OCI-LY7 (cell line): ENCODE measurements around the gene PPM1B. TPM values are rescaled to one million over a fixed set of nuclear protein-coding genes. Genes with fewer than 3 reads are reported as not detected.

Experiments
- BruUV-seq: library from RNA; stranded (reverse); fragments of 400-500 nt; replicated peaks from 2 replicates; lab custom pipeline; 2021; lab: Mats Ljungman, UMichigan
- CTCF ChIA-PET: fragments of 300-600 bp; sonication (Branson Sonifier 250); formaldehyde crosslinking; loops from one replicate; lab custom pipeline; 2022; ENCODE audit warnings: antibody characterized with exemption; ENCODE audit not compliant: unreplicated experiment; lab: Charles Lee
- POLR2A ChIA-PET: fragments of 300-600 bp; sonication (Branson Sonifier 250); formaldehyde crosslinking; loops from one replicate; lab custom pipeline; 2022; ENCODE audit warnings: antibody characterized with exemption; lab: Charles Lee
- DNase-seq: peaks from one replicate; pipeline ENCODE4 v3.0.0-alpha.2; 2015; ENCODE audit warnings: low spot score
- H2AFZ ChIP-seq: fragments of 200-600 bp; sonication (generic), shearing (Covaris generic); 2 replicates; pipeline ENCODE4 v1.6.1; 2014; ENCODE audit warnings: mild to moderate bottlenecking, antibody characterized with exemption, low read length, moderate library complexity
- H3K27ac ChIP-seq: fragments of 200-600 bp; sonication (generic); 2 replicates; pipeline ENCODE4 v1.5.1; 2014; ENCODE audit warnings: mixed run types, low read depth, mild to moderate bottlenecking, moderate library complexity, low read length, inconsistent platforms; ENCODE audit not compliant: poor library complexity, severe bottlenecking
- H3K36me3 ChIP-seq: fragments of 200-600 bp; sonication (generic); 2 replicates; pipeline ENCODE4 v1.6.1; 2014; ENCODE audit warnings: mild to moderate bottlenecking, antibody characterized with exemption, low read length, moderate library complexity, mixed read lengths; ENCODE audit not compliant: insufficient read depth
- H3K4me1 ChIP-seq: fragments of 200-600 bp; sonication (generic); 2 replicates; pipeline ENCODE4 v1.5.1; 2014; ENCODE audit warnings: mild to moderate bottlenecking, low read length; ENCODE audit not compliant: insufficient read depth, poor library complexity, severe bottlenecking
- H3K4me2 ChIP-seq: fragments of 200-600 bp; sonication (generic); 2 replicates; pipeline ENCODE4 v1.6.1; 2014; ENCODE audit warnings: mild to moderate bottlenecking, low read length
- H3K4me3 ChIP-seq: fragments of 200-600 bp; sonication (generic); 2 replicates; pipeline ENCODE4 v1.5.1; 2014; ENCODE audit warnings: mild to moderate bottlenecking, low read depth, low read length; ENCODE audit not compliant: poor library complexity, severe bottlenecking
- H3K79me2 ChIP-seq: fragments of 200-600 bp; sonication (generic); 2 replicates; pipeline ENCODE4 v1.6.1; 2016; ENCODE audit warnings: low read depth, mild to moderate bottlenecking, low read length, moderate library complexity, mixed read lengths; ENCODE audit not compliant: insufficient read depth
- H3K9me2 ChIP-seq: fragments of 200-600 bp; sonication (generic); 2 replicates; pipeline ENCODE4 v1.6.1; 2016; ENCODE audit warnings: mild to moderate bottlenecking, low read length, mixed read lengths; ENCODE audit not compliant: insufficient read depth
- H3K9me3 ChIP-seq: fragments of 200-600 bp; sonication (generic); 2 replicates; pipeline ENCODE4 v1.6.1; 2014; ENCODE audit warnings: mild to moderate bottlenecking, mixed run types, low read length, mixed read lengths
- H4K20me1 ChIP-seq: fragments of 200-600 bp; sonication (generic); 2 replicates; pipeline ENCODE4 v1.6.1; 2014; ENCODE audit warnings: mild to moderate bottlenecking, antibody characterized with exemption, low read length, moderate library complexity, mixed read lengths; ENCODE audit not compliant: insufficient read depth
- EZH2phosphoT487 ChIP-seq: fragments of 200-600 bp; sonication (generic); IDR thresholded peaks from 2 replicates; pipeline ENCODE4 v1.6.1; 2018; ENCODE audit warnings: low read depth, borderline replicate concordance, mild to moderate bottlenecking, mixed run types, antibody characterized with exemption, low read length, moderate library complexity, mixed read lengths
- intact Hi-C: fragments of 100-400 bp; cut with micrococcal nuclease; formaldehyde crosslinking; loops from one replicate; pipeline ENCODE4 v1.10.0; 2022; ENCODE audit not compliant: unreplicated experiment
- total RNA-seq, 2 experiments: library from RNA; depleted of rRNA in 1 of 2; stranded (reverse); fragments of >200 nt in 1 of 2; shearing (Covaris generic) in 1 of 2; gene quantifications; 2 replicates each; pipeline ENCODE4 v1.2.3, GENCODE V29; 2014 to 2022
- TF ChIP-seq, protein P1 (sequence below): fragments of 200-600 bp; sonication (generic); conservative IDR thresholded peaks from 2 replicates; pipeline ENCODE4 v1.5.1; 2014; ENCODE audit warnings: mild to moderate bottlenecking, antibody characterized with exemption, low read length, moderate library complexity, mixed read lengths

The PPM1B gene
- total RNA-seq, 2 experiments from 2014 or later: 24.8 to 49.8 TPM

DNA sequence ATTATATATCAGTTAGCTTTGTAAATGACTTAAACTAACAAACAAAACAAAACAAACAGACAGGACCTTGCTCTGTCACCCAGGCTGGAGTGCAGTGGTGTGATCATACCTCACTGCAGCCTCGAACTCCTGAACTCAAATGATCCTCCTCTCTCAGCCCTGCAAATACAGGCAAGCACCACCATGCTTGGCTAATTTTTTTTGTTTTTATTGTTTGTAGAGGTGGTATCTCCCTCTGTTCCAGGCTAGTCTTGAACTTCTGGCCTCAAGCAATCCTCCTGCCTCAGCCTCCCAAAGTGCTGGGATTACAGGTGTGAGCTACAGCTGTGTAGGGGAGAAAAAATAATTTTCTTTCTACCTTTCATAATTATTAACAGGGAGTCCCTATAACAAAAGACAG is 33.8 kb upstream of the PPM1B start:
- POLR2A ChIA-PET: no interaction called here
- BruUV-seq: no TSS peak

DNA sequence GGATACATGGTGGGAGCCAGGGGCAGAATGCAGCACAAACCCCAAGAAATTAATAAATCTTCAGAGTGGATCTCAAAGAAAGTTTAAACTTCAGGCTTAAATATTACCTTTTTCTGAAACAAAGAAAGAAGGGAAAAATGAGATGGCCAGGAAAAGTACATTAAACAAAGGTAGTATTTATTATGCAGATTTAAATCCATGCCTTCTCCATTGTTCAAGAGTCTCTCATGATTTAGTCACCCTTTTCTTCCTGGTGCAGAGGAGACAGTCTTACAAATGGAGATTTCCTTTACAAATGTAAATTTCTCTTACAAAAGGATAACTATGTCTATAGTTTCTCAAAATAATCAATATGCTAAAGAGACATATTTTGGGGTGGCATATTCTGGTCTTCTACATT is 33.4 kb upstream of the PPM1B start:
- no peak overlapping the region for H2AFZ ChIP-seq
- H4K20me1 ChIP-seq: no peaks in the 10 kb centered on the region
- no peak overlapping the region for H3K4me3 ChIP-seq
- H3K9me3 ChIP-seq: no peaks in the 10 kb centered on the region
- no peak overlapping the region for H3K4me2 ChIP-seq
- H3K79me2 ChIP-seq: no peaks in the 10 kb centered on the region
- H3K4me1 ChIP-seq: no peaks in the 10 kb centered on the region
- no peaks in the 10 kb centered on the region for H3K9me2 ChIP-seq
- no peak for DNase-seq
- no peak overlapping the region for H3K27ac ChIP-seq
- intact Hi-C loops: no loop called here
- POLR2A ChIA-PET: no interaction called here
- no peaks in the 10 kb centered on the region for H3K36me3 ChIP-seq
- no TSS peak for BruUV-seq
- CTCF ChIA-PET: no interaction called here
- TF ChIP-seq, protein P1, sequence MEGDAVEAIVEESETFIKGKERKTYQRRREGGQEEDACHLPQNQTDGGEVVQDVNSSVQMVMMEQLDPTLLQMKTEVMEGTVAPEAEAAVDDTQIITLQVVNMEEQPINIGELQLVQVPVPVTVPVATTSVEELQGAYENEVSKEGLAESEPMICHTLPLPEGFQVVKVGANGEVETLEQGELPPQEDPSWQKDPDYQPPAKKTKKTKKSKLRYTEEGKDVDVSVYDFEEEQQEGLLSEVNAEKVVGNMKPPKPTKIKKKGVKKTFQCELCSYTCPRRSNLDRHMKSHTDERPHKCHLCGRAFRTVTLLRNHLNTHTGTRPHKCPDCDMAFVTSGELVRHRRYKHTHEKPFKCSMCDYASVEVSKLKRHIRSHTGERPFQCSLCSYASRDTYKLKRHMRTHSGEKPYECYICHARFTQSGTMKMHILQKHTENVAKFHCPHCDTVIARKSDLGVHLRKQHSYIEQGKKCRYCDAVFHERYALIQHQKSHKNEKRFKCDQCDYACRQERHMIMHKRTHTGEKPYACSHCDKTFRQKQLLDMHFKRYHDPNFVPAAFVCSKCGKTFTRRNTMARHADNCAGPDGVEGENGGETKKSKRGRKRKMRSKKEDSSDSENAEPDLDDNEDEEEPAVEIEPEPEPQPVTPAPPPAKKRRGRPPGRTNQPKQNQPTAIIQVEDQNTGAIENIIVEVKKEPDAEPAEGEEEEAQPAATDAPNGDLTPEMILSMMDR: no peak
- TF ChIP-seq EZH2phosphoT487: no peak

More for the DNA sequence above, 33.8 kb upstream of the PPM1B start:
- DNase-seq: no peak
- H3K4me2 ChIP-seq: no peak overlapping the region
- TF ChIP-seq EZH2phosphoT487: no peak
- TF ChIP-seq, protein P1: no peak
- intact Hi-C loops: no loop called here
- H4K20me1 ChIP-seq: no peaks in the 10 kb centered on the region
- CTCF ChIA-PET: no interaction called here
- no peaks in the 10 kb centered on the region for H3K9me2 ChIP-seq
- H3K9me3 ChIP-seq: no peaks in the 10 kb centered on the region
- H3K27ac ChIP-seq: no peak overlapping the region
- no peaks in the 10 kb centered on the region for H3K36me3 ChIP-seq
- no peak overlapping the region for H2AFZ ChIP-seq
- no peaks in the 10 kb centered on the region for H3K4me1 ChIP-seq
- H3K4me3 ChIP-seq: no peak overlapping the region
- no peaks in the 10 kb centered on the region for H3K79me2 ChIP-seq

DNA sequence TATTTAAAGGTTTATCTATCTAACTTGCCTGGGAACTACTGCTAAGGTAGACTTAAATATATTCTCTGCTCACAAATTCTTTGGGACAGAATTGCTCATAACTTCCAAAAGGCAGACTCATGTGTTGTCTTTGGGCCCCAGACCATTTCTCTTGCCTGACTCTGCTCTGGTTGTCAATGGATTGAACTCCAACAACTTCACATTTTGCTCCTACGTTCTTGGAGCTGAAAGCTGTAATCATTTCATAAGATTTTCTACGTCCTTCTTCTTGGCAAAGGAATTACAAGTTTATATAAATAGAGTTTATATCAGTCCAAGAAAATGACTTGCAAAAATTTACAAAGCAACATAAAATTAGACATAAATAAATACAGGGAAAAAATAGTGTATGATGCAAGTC is 32.9 kb upstream of the PPM1B start:
- H2AFZ ChIP-seq: no peak overlapping the region
- BruUV-seq: no TSS peak
- H3K4me1 ChIP-seq: no peaks in the 10 kb centered on the region
- no peak overlapping the region for H3K27ac ChIP-seq
- TF ChIP-seq, protein P1: no peak
- TF ChIP-seq EZH2phosphoT487: no peak
- DNase-seq: no peak
- ChIA-PET CTCF (no interaction called here), POLR2A (no interaction called here)
- H3K9me2 ChIP-seq: no peaks in the 10 kb centered on the region
- H3K9me3 ChIP-seq: no peaks in the 10 kb centered on the region
- no peaks in the 10 kb centered on the region for H3K36me3 ChIP-seq
- intact Hi-C loops: no loop called here
- no peaks in the 10 kb centered on the region for H4K20me1 ChIP-seq
- H3K4me2 ChIP-seq: no peak overlapping the region
- H3K79me2 ChIP-seq: no peaks in the 10 kb centered on the region
- no peak overlapping the region for H3K4me3 ChIP-seq
